Suprapubic skin (tissue), 4 donors: ENCODE results near the gene CCSAP.

Experiments
- EP300 ChIP-seq: sonication (generic); formaldehyde crosslinking; IDR thresholded peaks from one replicate; pipeline ENCODE4 v1.6.1; 2017; ENCODE audit warnings: antibody characterized with exemption
- POLR2A ChIP-seq, 2 donors: fragments of 450-650 bp; IDR thresholded peaks; one replicate each; pipeline ENCODE4 v1.6.1; 2017; ENCODE audit warnings: antibody characterized with exemption in 2 of 2, mild to moderate bottlenecking in 2 of 2, moderate library complexity in 2 of 2
- POLR2AphosphoS5 ChIP-seq, 3 donors: sonication (generic); formaldehyde crosslinking; IDR thresholded peaks; one replicate each; pipeline ENCODE4 v1.6.1; 2017; ENCODE audit warnings: antibody characterized with exemption in 3 of 3
- TF ChIP-seq, protein P1 (sequence below), 2 donors: fragments of 200-600 bp in 1 of 2; fragments of 450-650 bp in 1 of 2; sonication (generic) in 1 of 2; IDR thresholded peaks; one replicate each; pipeline ENCODE4 v1.5.1; 2016 to 2019; ENCODE audit warnings: antibody characterized with exemption in 2 of 2, mild to moderate bottlenecking in 1 of 2, moderate library complexity in 1 of 2

- TF ChIP-seq, protein P1, sequence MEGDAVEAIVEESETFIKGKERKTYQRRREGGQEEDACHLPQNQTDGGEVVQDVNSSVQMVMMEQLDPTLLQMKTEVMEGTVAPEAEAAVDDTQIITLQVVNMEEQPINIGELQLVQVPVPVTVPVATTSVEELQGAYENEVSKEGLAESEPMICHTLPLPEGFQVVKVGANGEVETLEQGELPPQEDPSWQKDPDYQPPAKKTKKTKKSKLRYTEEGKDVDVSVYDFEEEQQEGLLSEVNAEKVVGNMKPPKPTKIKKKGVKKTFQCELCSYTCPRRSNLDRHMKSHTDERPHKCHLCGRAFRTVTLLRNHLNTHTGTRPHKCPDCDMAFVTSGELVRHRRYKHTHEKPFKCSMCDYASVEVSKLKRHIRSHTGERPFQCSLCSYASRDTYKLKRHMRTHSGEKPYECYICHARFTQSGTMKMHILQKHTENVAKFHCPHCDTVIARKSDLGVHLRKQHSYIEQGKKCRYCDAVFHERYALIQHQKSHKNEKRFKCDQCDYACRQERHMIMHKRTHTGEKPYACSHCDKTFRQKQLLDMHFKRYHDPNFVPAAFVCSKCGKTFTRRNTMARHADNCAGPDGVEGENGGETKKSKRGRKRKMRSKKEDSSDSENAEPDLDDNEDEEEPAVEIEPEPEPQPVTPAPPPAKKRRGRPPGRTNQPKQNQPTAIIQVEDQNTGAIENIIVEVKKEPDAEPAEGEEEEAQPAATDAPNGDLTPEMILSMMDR (IDR thresholded peaks at IDR 0.05) = no peak
- no peak for TF ChIP-seq POLR2A (IDR thresholded peaks at IDR 0.05)
- no peak for TF ChIP-seq POLR2AphosphoS5 (IDR thresholded peaks at IDR 0.05)
- no peak for TF ChIP-seq EP300
Measured at GRCh38 chr1:229344139-229344538, 1.3 kb upstream of the CCSAP start.
